HEK293T (cell line): ENCODE results near the gene CCT3.

ENCODE experiments used
- FOXM1 ChIP-seq: fragments of 450-650 bp; IDR thresholded peaks from 2 replicates; pipeline ENCODE4 v1.6.1; 2017; ENCODE audit warnings: mild to moderate bottlenecking, borderline replicate concordance
- HDGF ChIP-seq: fragments of 450-650 bp; IDR thresholded peaks from 2 replicates; pipeline ENCODE4 v1.6.1; 2017; ENCODE audit warnings: antibody characterized with exemption, borderline replicate concordance
- SP1 ChIP-seq: fragments of 450-650 bp; IDR thresholded peaks from 2 replicates; pipeline ENCODE4 v1.6.1; 2017
- ZNF384 ChIP-seq: fragments of 450-650 bp; IDR thresholded peaks from 2 replicates; pipeline ENCODE4 v1.6.1; 2016

DNA sequence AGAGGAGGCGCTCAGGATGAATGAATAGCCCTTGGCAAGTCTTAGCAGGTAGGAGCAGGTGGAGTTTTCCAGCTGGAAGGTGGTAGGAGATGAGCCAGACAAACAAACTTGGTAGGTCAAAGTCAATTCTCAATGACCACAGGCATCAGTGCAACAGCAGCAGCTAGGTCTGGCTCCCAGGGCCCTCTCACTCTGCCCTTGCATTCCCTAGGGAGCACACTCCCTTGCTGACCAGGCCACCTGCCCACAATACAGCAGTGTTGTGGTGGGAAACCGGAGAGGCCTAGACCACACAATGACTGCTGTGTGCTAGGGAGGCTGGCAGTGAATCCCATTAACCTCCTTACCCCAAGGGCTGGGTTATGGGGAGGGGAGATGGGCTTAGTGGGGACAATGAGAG is 77.2 kb downstream of the CCT3 start:
- TF ChIP-seq HDGF (no peak), FOXM1 (no peak), ZNF384 (no peak), SP1 (no peak)
